Smooth muscle cell of the coronary artery (primary cell): ENCODE measurements around the gene CLOCK. TPM values are rescaled to one million over a fixed set of nuclear protein-coding genes. Genes with fewer than 3 reads are reported as not detected.

Experiments used
- total RNA-seq: library from RNA; depleted of rRNA; stranded (reverse); fragments of >200 nt; gene quantifications from 2 replicates; pipeline ENCODE4 v1.2.3, GENCODE V29; 2014; ENCODE audit warnings: low replicate concordance

CLOCK gene, protein sequence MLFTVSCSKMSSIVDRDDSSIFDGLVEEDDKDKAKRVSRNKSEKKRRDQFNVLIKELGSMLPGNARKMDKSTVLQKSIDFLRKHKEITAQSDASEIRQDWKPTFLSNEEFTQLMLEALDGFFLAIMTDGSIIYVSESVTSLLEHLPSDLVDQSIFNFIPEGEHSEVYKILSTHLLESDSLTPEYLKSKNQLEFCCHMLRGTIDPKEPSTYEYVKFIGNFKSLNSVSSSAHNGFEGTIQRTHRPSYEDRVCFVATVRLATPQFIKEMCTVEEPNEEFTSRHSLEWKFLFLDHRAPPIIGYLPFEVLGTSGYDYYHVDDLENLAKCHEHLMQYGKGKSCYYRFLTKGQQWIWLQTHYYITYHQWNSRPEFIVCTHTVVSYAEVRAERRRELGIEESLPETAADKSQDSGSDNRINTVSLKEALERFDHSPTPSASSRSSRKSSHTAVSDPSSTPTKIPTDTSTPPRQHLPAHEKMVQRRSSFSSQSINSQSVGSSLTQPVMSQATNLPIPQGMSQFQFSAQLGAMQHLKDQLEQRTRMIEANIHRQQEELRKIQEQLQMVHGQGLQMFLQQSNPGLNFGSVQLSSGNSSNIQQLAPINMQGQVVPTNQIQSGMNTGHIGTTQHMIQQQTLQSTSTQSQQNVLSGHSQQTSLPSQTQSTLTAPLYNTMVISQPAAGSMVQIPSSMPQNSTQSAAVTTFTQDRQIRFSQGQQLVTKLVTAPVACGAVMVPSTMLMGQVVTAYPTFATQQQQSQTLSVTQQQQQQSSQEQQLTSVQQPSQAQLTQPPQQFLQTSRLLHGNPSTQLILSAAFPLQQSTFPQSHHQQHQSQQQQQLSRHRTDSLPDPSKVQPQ
- 11.2 and 13.5 TPM in 2 replicates for total RNA-seq

DNA sequence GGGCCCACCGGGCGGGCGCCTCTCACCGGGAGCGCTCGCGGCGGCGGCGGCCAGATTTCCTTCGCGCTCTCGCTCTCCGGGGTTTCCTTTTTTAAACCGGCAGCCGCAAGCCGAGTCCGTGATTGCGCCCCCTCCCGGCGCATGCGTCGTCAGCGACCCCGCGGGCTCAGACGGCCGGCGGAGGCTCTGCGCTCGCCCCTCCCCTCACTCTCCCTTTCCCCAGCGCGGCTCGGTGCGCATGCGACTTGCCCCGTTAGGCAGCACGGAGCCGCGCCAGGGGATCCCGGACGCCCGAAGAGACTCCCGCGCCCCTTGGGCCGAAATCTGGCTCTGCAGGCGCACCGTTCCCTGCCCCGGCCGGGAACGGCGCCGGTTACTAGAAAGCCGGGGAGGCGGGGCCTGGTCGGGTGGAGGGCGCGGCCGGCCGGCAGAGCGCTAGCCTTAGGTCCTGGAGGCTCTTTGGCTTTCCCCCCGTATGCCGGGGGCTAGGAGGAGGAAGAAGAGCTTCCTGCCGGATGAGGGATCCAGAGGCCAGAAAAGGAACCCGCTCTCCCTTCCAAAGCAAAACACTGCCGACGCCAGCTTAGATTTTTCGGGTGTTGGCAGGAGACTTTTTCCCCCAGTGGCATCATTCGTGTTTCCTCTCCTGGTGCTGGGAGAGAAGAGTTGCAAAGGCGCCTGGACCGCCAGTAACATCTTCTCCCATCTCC lies at the start of gene CLOCK:
Gene CLOCK, minus strand, starts transcription at position 154 of the 710 bp plus-strand sequence. CDS start 64,124 bp downstream, outside the sequence.

DNA sequence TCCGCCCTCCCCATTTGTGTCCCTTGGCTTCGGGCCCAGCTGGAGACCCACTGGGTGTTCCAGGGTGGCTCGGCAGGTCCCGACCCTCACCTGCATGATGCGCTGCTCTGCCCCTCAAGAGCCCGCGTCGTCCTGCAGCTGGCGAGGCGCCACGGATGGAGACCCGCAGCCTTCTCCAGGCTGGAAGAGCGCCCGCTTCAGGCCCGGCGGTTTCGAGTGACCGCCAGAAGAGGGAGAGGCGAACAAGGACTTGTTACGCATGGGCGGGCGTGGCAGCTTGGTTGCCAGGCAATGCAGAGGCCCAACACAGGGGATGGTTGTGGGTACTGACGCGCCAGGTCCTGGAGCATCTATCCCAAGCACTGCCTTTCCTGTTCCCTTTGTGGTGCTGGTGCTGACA lies 45.3 kb upstream of the CLOCK start, which contains the start of gene PDCL2:
Gene PDCL2, minus strand, starts transcription at position 232 of the 400 bp plus-strand sequence. Its CDS starts 136 bp downstream, at position 96.

DNA sequence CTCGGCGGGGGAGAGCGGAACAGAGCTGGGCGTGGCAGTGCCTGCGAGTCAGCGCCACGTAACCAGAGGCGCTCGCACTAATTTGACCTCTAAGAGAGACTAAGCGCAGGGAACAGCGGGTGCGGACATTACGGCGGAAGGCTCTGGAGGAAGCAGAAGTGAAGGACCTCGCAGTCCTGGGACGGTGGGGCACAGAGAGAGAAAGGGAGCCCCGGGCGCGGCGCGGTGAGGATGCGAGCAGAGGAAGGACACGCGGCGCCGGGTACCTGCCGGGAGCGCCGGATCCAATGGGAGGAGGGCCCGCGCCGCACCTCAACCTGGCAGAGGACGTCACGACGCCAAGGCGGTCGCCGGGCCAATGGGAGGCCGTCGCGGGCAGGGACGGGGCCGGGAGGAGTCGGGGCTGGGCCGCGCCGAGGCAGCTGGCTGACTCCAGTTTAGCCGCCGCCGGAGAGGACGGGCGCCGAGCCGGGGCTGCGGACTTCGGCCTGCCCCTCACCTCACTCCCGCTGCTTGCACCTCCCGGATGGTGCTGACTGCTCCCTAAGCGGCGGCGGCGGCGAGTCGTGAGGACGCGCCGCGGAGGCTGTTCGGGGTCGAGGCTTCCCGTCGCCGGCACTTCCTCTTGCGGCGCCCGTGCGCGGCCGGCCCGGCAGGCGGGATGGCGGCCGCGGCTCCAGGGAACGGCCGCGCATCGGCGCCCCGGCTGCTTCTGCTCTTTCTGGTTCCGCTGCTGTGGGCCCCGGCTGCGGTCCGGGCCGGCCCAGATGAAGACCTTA lies 151.0 kb downstream of the CLOCK start, which contains the start of gene TMEM165:
Gene TMEM165, plus strand, starts transcription at position 429 of the 779 bp plus-strand sequence. Its CDS starts 233 bp downstream, at position 662.

Other genes starting within 250 kb of the CLOCK start
- gene SRD5A3, start 200.7 kb downstream of the CLOCK start, total RNA-seq = 6.5 and 10.1 TPM in 2 replicates
- 73.5 and 121 TPM in 2 replicates for gene TMEM165, start 151.0 kb downstream of the CLOCK start, total RNA-seq
- gene PDCL2, start 45.3 kb upstream of the CLOCK start, total RNA-seq = not detected in 2 replicates
- 0.15 TPM in 1 of 2 replicates, not detected in the other for gene NMU, start 89.4 kb upstream of the CLOCK start, total RNA-seq